Frontal cortex (tissue), 1 donor: ENCODE measurements around the gene KLF16. TPM values are rescaled to one million over a fixed set of nuclear protein-coding genes. Genes with fewer than 3 reads are reported as not detected.

Experiments
- total RNA-seq: library from RNA; depleted of rRNA; stranded (reverse); fragments of >200 nt; gene quantifications from one replicate; pipeline ENCODE4 v1.2.3, GENCODE V29; 2014

Gene KLF16
- total RNA-seq, 1 donor from 2014 or later: 2.9 TPM

Other genes starting within 250 kb of the KLF16 start
- gene TCF3, start 211.0 kb downstream of the KLF16 start, total RNA-seq: 16.7 TPM
- gene ONECUT3, start 110.1 kb downstream of the KLF16 start, total RNA-seq: not detected
- gene ATP8B3, start 51.3 kb downstream of the KLF16 start, total RNA-seq: not detected
- 5.3 TPM for gene REXO1, start 15.1 kb downstream of the KLF16 start, total RNA-seq
- 42.0 TPM for gene ABHD17A, start 21.9 kb upstream of the KLF16 start, total RNA-seq
- 1.2 TPM for gene ADAT3, start 41.8 kb upstream of the KLF16 start, total RNA-seq
- 11.4 TPM for gene SCAMP4, start 41.8 kb upstream of the KLF16 start, total RNA-seq
- 41.6 TPM for gene CSNK1G2, start 77.6 kb upstream of the KLF16 start, total RNA-seq
- gene BTBD2, start 152.1 kb upstream of the KLF16 start, total RNA-seq: 41.2 TPM
- 18.3 TPM for gene MKNK2, start 187.7 kb upstream of the KLF16 start, total RNA-seq
- 9.4 TPM for gene MOB3A, start 232.7 kb upstream of the KLF16 start, total RNA-seq
- gene IZUMO4, start 233.3 kb upstream of the KLF16 start, total RNA-seq: 2.9 TPM